HL-60 (cell line): ENCODE results near the gene CDIPT.

Source experiments
- CTCF ChIP-seq: IDR thresholded peaks from one replicate; pipeline ENCODE4 v1.5.1; 2011; ENCODE audit warnings: low read length, control low read depth, inconsistent platforms; ENCODE audit not compliant: insufficient read depth
- GABPA ChIP-seq: IDR thresholded peaks from 2 replicates; pipeline ENCODE4 v1.6.1; 2012; ENCODE audit warnings: low read depth
- POLR2AphosphoS5 ChIP-seq: IDR thresholded peaks from 2 replicates; pipeline ENCODE4 v1.6.1; 2012; ENCODE audit warnings: low read depth

GRCh38 chr16:29864205-29864604 lies 1.2 kb upstream of the CDIPT start:
- TF ChIP-seq CTCF (no peak), POLR2AphosphoS5 (no peak), GABPA (no peak)
